GM18517 (cell line): ENCODE measurements around the gene ERC1.
"Not testable (repeated sequence)": the region's sequence is repeated elsewhere in the genome, so short reads cannot be mapped to it uniquely, and the experiment has no call there.

Experiments
- ATAC-seq: cut with Tn5 transposase; IDR thresholded peaks from one replicate; pipeline ENCODE4 v1.9.1; 2021; ENCODE audit warnings: mild to moderate bottlenecking, moderate library complexity; ENCODE audit not compliant: unreplicated experiment

Gene ERC1

DNA sequence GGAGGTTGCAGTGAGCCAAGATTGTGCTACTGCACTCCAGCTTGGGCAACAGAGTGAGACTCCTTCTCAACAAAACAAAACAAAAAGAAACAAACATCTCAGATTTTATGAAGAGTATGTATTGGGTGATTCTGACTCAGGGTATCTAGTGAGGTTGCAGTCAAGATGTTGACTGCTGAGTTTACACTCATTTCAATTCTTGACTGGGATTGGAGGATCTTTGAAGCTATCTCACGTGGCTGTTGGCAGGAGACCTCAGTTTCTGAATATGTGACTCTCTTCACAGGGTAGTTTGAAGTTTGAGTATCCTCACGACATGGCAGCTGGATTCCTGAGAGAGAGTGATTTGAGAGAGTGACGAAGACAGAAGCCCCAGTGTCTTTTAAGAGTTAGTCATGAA lies 29.4 kb downstream of the ERC1 start:
- no peak for ATAC-seq

DNA sequence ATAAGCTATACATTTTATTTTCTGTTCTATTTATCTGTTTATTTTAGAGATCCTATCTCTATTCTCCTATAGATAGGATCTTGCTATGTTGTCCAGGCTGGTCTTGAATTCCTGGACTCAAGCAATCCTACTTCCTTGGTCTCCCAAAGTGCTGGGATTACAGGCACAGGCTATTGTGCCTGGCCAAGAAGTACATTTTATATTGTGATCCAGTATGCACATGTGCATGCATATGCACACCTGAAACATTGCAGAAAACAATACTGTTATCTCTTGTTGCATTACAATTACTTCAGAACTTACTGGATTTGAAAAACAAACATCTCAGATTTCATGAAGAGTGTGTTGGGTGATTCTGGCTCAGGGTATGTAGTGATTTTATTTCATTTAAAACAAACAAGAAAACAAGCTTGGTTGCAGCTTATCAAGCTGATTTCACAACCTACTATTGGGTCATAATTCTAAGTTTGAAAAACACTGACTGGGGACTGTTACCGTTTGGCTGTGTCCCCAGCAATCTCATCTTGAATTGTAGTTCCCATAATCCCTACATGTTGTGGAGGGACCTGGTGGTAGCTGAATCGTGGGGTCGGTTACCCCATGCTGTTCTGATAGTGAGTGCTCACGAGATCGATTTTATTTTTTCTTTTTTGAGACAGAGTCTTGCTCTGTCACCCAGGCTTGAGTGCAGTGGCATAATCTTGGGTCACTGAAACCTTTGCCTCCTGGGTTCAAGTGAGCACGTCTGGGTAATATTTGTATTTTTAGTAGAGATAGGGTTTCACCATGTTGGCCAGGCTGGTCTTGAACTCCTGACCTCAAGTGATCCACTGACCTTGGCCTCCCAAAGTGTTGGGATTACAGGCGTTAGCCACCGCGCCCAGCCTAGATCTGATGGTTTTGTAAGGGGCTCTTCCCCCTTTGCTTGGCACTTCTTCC lies 31.3 kb downstream of the ERC1 start:
- no peak for ATAC-seq

DNA sequence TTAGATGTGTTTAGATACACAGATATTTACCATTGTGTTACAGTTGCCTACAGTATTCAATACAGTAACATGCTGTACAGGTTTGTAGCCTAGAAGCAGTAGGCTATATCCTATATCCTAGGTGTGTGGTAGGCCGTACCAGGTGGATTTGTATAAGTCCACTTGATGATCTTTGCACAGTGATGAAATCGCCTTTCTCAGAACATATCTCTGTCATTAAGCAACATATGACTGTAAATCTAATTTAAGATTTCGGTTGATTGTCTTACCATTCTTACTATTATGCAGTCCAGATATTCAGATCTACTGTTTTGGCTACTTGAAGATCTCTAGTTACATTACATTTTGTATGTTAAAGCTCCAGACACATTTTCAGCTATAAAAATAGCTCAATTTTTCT lies 39.8 kb downstream of the ERC1 start:
- no peak for ATAC-seq

DNA sequence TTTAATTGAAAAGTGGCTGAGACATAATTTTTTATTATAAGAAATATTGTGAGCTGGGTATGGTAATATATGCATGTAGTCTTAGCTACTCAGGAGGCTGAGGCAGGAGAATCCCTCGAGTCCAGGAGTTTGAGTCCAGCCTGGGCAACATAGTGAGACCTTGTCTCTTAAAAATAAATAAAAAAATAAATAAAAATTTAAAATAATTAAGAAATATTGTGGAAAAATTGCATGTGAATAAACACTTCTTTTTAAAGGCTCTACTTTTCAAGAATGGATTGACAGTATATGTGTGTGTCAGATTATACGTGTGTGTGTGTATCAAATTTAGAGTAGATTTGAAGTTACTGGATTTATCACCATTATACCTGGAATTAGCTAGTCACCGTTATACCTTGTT lies 43.2 kb downstream of the ERC1 start:
- no peak for ATAC-seq

DNA sequence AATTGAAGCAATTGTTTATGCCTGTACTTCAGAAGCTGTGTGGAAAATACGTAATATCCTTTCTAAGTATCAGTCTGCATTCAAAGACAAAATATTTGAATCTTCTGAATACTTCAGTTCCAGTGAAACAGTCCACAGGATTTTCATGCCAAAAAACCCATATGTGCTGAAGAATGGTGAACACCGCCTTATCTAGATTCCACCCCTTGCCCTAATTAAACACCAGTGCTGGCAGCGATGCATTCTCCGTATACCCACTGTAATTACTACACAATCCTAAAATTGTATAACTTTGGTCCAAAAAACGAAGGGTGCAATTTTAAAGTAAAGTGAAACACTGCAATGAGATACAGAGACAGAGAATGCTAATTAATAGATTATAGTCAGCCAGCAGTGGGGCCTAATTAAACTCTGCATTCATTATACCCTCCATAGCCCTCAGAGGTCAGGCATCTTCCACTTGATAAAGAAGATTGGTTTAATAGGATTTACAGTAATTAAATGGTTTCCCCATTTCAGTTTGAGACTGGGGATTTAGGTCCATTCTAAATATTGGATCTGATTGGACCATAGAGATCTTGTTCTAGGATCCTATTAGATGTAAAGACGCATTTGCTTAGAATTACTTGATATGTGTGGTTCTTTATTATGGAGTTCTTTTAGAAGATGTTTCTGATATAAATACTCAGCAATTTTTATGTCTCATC lies 43.9 kb downstream of the ERC1 start:
- no peak for ATAC-seq

DNA sequence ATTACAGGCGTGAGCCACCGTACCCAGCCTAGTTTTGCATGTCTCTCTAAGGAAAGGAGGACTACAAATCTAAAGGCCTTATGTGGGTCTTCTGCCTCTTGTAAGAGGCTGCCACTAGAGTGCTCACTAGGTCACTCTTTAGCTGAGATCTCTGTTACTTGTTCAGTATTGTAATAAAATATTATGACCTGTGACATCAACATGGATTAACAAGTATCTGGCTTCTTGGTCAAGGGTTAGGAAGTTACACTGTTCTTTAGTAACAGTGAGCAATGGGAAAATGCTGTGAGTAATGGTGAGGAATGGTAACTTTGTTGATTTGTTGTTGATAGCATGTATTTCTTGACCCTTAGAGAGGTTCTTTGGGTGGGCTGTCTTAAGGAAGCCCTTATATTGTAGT lies 50.5 kb downstream of the ERC1 start:
- no peak for ATAC-seq

DNA sequence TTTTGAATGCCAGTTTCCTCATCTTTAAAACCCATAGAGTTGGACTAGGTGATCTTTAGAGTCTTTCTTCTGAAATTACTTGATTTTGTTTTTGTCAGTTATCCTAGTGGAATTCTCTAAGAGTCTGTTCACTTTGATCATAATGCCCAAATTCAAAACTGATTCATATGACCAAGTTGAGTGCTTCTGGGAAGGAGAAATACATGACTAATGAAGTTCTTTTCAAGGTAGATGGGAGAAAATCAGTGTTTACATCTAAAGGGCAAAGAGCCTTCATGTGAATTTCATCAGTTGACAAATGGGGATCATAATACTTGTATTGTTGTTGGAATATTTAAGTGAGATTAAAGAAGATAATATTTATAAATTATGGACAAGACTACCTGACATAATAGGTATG lies 53.2 kb downstream of the ERC1 start:
- ATAC-seq: no peak

DNA sequence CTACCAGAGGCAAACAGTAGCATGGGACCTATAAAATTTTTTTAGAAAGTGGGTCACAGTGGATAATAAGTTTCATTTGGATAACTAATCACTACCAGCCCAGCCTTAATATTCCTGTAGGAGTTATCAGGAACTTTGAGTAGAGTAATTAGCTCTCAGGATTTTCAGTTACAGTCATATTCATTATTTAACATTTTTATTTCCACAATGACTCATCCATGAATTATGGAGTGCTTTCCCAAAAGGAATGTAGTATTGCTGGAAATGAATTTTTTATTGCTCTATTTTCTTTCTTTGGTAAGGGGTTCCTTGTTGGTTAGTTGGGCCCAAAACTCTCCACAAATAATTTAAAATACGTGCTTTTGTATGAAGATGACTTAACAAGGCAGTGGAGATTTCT lies 53.7 kb downstream of the ERC1 start:
- no peak for ATAC-seq

DNA sequence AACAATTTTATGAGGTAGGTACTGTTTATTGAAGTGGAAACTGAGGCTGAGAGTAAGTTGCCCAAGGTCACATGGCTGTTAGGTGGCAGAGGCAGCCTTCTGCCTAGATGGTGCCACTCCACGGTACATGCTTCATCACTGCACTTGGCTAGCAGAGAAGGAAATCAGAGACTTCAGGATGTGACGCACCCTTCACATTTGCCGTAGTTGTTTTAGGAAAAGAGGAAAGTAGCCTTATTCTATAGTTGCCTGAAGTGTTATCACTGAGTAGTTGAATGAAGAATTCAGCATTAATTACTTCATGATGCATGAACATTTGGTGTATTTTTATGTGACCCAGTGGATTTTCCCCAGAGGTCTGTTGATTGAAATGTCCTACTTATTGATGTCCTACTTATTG lies 55.7 kb downstream of the ERC1 start:
- no peak for ATAC-seq

DNA sequence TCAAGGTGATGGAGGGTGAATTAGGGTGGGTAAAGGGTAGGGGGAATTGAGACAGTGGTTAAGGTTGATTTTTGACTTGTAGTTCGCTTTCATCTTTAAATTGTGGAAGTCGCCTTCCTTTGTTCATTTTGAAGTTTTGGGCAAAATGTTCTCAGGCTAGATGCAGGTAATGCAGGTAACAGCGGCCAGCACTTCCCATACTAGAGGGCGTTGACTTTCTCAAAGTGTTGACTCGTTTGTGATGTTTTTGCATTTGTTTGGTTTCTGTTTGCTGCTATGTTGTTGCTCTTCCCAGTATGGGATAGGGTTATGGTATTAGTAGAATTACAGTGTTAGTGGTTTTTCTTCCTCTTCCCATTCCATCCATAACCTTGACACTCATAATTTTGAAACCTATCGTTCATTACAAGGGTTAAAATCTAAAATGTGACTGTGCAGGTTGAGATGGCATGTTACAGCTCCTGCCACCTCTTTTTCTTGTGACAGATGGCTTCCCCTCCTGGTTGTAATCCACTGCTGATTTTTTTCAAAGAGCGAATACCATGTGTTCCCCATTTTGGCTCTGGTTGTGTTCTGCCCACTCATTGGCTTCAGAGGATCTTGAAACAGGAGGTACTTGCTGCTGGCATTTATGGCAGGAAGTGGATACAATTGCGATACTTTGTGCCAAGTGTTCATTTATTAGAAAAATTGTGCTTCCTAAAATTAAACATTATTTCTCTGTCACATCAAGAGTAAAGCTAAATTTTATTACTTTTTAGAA lies 57.1 kb downstream of the ERC1 start:
- ATAC-seq: no peak

DNA sequence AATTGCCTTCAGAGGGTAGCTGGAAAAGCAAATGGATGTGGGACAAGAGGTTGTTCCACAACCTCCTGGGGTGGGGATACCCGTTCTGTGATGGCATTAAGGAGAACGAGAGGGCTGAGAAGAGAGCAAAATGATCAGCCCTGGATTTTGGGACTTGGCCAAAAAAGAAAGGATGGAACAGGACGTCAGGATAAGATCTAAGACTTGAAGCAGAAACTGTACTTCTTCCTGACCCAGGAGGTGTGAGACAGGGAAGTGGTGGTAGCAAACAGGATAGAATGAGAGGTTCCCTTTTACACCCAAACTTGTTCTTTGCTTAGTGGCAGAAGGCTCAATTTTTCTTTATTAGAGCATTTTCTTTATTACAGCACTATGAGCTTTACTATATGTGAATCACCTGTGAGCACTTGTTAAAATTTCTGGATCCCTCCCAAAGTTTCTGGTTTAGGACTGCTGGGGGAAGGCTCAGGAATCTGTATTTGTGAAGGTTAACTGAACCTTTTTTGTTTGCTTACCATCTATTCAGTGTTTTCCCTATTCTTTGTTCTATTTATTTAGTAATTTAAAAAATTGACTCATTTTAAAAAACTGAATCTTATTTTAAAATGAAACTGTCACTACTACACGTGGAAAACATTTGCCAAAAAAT lies 59.2 kb downstream of the ERC1 start:
- no peak for ATAC-seq

DNA sequence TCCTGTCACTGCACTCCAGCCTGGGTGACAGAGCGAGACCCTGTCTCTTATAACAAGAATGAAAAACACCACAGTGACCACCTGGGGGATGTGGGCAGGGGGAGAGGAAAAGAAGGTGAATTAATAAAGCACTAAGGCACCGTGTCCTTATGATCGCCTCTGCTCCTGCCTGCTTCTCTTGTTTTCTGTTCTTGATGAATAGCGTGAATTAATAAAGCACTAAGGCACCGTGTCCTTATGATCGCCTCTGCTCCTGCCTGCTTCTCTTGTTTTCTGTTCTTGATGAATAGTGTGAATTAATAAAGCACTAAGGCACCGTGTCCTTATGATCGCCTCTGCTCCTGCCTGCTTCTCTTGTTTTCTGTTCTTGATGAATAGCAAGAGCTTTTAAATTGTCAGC lies 60.6 kb downstream of the ERC1 start:
- not testable (repeated sequence) for ATAC-seq

DNA sequence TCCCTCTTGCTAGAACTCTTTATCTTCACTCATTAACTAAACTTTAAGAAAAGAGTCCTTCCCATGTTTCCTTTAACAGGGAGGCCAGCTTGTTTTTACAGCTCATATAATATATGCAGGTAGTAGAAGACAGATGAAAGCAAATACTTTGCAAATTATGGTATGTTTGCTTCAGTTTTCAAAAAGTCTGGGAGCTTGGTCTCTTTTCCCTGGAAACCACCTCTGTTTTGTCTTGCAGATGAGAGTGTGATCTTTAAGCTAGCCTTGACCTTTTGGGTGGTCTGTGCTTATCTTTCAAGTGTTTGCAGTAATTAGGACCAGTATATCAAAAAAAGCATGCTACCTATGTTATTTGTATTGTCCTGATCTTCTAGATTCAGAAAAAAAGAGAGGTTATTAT lies 62.7 kb downstream of the ERC1 start:
- ATAC-seq: no peak

DNA sequence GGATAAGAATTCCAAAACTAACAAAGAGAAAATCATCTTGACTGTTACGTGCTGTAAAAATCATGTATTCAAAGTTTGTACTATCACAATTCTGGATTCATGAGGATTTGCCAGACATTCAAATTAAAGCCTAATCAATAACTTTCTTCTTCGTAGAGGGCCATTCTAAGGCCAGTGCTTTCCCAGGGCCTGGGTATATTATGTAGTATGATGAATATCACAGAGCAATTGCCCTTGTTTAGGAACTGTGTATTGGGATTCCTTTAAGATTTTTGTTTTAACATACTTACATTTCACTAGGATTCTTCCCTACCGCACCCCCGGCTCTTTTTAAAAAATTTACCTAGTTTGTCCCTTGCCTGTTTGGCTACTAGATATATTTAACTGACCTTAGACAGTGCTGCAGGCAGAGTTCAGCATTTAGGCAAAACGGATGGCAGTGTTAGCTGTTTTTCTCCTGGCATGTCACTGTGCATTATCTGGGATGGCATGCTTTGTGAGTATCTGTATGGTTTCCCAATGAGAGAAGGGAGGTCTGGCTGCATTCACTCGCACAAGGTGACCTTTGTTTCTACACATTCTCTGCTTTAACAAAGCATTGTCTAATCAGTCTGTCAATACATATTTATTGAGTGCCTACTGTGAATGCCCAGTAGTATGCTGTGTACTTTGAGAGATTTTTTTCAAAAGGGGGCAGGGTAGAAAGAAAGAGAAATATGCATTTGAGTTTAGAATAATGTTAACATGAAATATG lies 63.3 kb downstream of the ERC1 start:
- no peak for ATAC-seq

DNA sequence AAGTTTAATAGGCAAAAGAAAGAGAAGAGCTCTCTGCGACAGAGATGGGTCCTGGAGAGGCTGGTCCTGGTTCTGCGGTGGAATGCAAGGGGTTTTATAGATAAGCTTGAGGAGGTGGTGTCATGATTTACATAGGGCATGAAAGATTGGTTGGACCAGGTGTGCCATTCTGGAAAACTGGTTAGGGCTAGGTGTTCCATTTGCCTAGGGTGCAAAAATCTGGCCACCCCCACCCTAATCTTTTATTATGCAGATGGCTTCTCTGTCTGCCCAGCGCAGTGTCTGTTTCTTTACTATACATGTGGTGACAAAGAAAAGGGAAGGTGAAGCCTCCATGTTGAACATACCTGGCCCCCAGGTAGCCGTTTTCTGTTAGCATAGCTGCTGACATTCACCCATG lies 65.4 kb downstream of the ERC1 start:
- ATAC-seq: no peak

DNA sequence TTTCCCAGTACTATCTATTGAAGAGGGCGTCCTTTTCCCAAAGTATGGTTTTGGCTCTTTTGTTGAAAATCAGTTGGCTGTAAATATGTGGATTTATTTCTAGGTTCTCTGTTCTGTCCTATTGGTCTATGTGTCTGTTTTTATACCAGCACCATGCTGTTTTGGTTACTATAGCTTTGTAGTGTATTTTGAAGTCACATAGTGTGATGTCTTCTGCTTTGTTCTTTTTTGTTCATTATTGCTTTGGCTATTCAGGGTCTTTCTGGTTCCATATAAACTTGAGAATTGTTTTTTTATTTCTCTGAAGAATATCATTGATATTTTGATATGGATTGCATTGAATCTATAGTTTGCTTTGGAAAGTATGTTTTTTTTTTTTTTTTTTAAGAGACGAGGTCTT lies 67.4 kb downstream of the ERC1 start:
- no peak for ATAC-seq

DNA sequence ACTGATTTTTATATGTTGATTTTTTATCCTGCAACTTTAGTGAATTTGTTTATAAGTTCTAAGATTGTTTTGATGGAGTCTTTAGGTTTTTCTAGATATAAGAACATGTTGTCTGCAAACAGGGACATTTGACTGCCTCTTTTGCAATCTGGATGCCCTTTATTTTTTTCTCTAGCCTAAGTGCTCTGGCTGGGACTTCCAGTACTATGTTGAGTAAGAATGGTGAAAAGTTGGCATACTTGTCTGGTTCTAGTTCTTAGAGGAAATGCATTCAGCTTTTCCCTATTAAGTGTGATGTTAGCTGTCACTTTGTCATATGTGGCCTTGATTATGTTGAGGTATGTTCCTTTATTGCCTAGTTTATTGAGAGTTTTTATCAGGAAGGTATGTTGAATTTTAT lies 68.1 kb downstream of the ERC1 start:
- ATAC-seq: no peak

DNA sequence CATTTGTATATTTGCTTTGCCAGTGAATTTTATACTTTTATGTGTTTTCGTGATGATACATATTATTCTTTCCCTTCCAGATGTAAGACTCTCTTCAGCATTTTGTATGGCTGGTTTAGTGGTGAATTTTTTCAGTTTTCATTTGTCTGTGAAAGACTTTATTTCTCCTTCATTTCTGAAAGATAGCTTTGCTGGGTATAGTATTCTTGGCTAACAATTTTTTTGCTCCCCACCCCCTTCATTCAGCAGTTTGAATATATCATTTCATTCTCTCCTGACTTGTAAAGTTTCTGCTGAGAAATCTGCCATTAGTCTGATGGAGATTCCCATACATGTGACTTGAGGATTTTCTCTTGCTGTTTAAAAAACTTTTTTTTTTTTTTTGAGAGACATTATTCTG lies 72.8 kb downstream of the ERC1 start:
- no peak for ATAC-seq

DNA sequence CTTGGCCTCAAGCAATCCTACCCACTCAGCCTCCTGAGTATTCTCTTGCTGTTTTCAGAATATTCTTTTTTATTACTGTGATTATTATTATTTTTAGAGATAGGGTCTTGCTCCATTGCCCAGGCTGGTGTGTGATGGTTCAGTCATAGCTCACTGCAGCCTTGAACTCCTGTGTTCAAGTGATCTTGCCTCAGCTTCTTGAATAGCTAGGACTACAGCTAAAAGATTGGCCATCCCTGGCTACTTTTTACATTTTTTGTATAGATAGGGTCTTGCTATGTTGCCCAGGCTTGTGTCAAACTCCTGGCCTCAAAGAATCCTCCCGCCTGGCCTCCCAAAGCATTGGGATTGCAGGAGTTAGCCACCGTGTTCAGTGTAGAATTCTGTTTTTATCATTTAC lies 73.3 kb downstream of the ERC1 start:
- no peak for ATAC-seq

DNA sequence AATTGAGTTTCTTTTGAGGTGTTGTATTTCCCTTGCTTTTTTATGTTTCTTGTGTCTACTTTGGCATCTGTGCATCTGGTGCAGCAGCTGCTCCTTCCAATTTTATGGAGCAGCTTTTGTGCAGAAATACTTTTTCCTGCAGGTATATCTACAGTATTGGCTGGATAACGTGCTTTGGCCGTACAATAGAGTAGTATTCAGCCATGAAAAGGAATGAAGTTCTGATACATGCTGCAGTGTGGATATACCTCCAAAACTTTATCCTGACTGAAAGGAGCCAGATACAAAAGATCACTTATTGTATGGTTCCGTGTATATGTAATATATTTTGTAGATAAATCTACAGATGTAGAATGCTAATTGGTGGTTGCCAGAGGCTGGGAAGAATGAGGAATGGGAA lies 74.6 kb downstream of the ERC1 start:
- no peak for ATAC-seq
